CD4-positive, CD25-positive, alpha-beta regulatory T cell (primary cell): Measurements from ENCODE around the gene SIRPB1. TPM values are rescaled to one million over a fixed set of nuclear protein-coding genes. Genes with fewer than 3 reads are reported as not detected.

Experiments used
- ATAC-seq, 2 donors: fragments of 150-1000 bp; cut with Tn5 transposase; one replicate each; pipeline ENCODE4 v1.10.0; 2021; ENCODE audit warnings: low read depth in 2 of 2, moderate number of reproducible peaks in 2 of 2, moderate library complexity in 1 of 2
- DNase-seq, 3 donors: peaks; one replicate each; pipeline versions ENCODE4 v3.0.0 to v3.0.0-alpha.2; 2012 to 2022; ENCODE audit warnings: mixed read lengths in 1 of 3
- H3K27ac ChIP-seq: one replicate; pipeline ENCODE4 v1.7.0; 2013; ENCODE audit warnings: mild to moderate bottlenecking, low read length; ENCODE audit not compliant: insufficient read depth, poor library complexity, severe bottlenecking
- H3K27me3 ChIP-seq: one replicate; pipeline ENCODE4 v1.7.0; 2013; ENCODE audit warnings: low read length; ENCODE audit not compliant: control insufficient read depth, insufficient read depth
- H3K36me3 ChIP-seq: one replicate; pipeline ENCODE4 v1.7.0; 2013; ENCODE audit warnings: mild to moderate bottlenecking, low read length, moderate library complexity; ENCODE audit not compliant: control insufficient read depth, insufficient read depth
- H3K4me1 ChIP-seq: 2 replicates; pipeline ENCODE4 v1.7.0; 2013; ENCODE audit warnings: mild to moderate bottlenecking, low read length; ENCODE audit not compliant: insufficient read depth, control insufficient read depth, poor library complexity, severe bottlenecking
- H3K4me3 ChIP-seq: one replicate; pipeline ENCODE4 v1.7.0; 2013; ENCODE audit warnings: low read depth, mild to moderate bottlenecking, low read length, moderate library complexity
- H3K9me3 ChIP-seq, 2 experiments: 1 replicate in 1 of 2; 2 replicates in 1 of 2; pipeline ENCODE4 v1.7.0; 2013; ENCODE audit warnings: low read length in 2 of 2, mild to moderate bottlenecking in 1 of 2, moderate library complexity in 1 of 2; ENCODE audit not compliant: control insufficient read depth in 2 of 2
- H3K27ac Mint-ChIP-seq, 3 donors: one replicate each; pipeline ENCODE4 v1.8.0; 2020 to 2022; ENCODE audit warnings: mild to moderate bottlenecking in 3 of 3, mixed read lengths in 3 of 3, moderate library complexity in 2 of 3
- H3K27me3 Mint-ChIP-seq: one replicate; pipeline ENCODE4 v1.8.0; 2022; ENCODE audit warnings: mild to moderate bottlenecking, mixed read lengths
- H3K36me3 Mint-ChIP-seq: one replicate; pipeline ENCODE4 v1.8.0; 2020; ENCODE audit warnings: mixed read lengths
- H3K4me1 Mint-ChIP-seq, 4 donors: one replicate each; pipeline ENCODE4 v1.8.0; 2020 to 2022; ENCODE audit warnings: mixed read lengths in 4 of 4, mild to moderate bottlenecking in 1 of 4
- H3K4me3 Mint-ChIP-seq, 4 donors: one replicate each; pipeline ENCODE4 v1.8.0; 2020 to 2022; ENCODE audit warnings: mild to moderate bottlenecking in 4 of 4, mixed read lengths in 4 of 4, moderate library complexity in 3 of 4
- H3K9me3 Mint-ChIP-seq, 7 donors: one replicate each; pipeline ENCODE4 v1.8.0; 2020 to 2022; ENCODE audit warnings: mixed read lengths in 7 of 7, mild to moderate bottlenecking in 3 of 7, moderate library complexity in 2 of 7
- polyA plus RNA-seq, 4 donors: library from polyadenylated mRNA; unstranded; fragments of 300-500 nt; fragmentation: Illumina TruSeq; gene quantifications; one replicate each; pipeline ENCODE4 v1.2.3, GENCODE V29; 2021
- total RNA-seq: library from RNA; stranded (reverse); gene quantifications from one replicate; pipeline ENCODE4 v1.2.3, GENCODE V29; 2022

The SIRPB1 gene
- total RNA-seq (2.4 TPM), polyA plus RNA-seq (10 to 100 TPM in 1 of 4 donors, 1 to 10 TPM in 1, under 1 TPM in 2; 0.73 to 12.8 (median 3.5) TPM)

GRCh38 chr20:1619861-1620444 lies at the start of gene SIRPB1:
Gene SIRPB1 (minus strand): TSS chr20:1620009. CDS start chr20:1619944, 65 bp downstream.
- no peaks in the 10 kb centered on the region for H3K27me3 ChIP-seq
- H3K27me3 Mint-ChIP-seq = no peaks in the 10 kb centered on the region
- H3K4me3 ChIP-seq = peak within 1 kb of the TSS; percentile 14
- no peaks in the 10 kb centered on the region for H3K9me3 ChIP-seq
- peaks cover 29 to 64% (median 53%) of the 10 kb centered on the region in 4 donors for H3K4me1 Mint-ChIP-seq
- H3K4me1 ChIP-seq = peaks cover 38% of the 10 kb centered on the region
- H3K27ac Mint-ChIP-seq = peak within 1 kb of the TSS in 2 of 3 donors; percentile 69 to 82
- no peak within 1 kb of the TSS for H3K27ac ChIP-seq
- peaks cover 0 to 3% (median 0%) of the 10 kb centered on the region in 7 donors for H3K9me3 Mint-ChIP-seq
- H3K36me3 Mint-ChIP-seq = peaks cover 28% of the 10 kb centered on the region
- peak within 1 kb of the TSS; percentile 26 to 74 (median 46) for H3K4me3 Mint-ChIP-seq
- DNase-seq = peak in 1 of 3 donors; percentile 52
- ATAC-seq = peak in 1 of 2 donors; percentile 12
- H3K36me3 ChIP-seq = no peaks in the 10 kb centered on the region

- peaks cover 27 to 99% (median 76%) of the 10 kb centered on the region in 4 donors for H3K4me1 Mint-ChIP-seq
These were observed 49.5 kb upstream of the SIRPB1 start for GRCh38 chr20:1669304-1669703.

DNA sequence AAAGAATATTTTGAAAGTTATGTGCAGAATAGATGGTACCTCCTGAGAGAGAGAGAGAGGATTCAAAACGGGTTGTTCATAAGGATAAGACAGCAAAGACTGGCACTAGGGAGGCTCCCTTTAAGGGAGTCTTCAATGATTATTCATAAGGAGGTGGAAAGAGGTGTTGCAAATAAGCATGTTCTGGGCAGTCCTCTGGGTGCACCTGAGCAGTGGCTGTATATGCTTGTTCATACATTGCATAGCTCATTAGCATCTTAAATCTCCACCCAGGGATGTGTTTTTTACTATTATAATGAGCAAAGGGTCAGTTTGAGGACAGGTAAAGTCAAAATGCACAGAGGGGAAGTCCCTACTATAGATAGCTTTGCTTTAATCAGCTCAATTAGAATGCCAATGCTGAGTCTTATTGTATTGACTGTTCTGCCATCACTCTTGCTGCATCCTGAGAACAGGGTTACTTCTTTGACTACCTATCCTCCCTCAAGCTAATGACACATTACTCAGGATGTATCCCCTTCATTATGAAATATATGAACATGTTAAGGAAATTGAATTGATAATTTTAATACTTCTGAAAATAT lies 47.8 kb upstream of the SIRPB1 start:
- ATAC-seq (no peak), DNase-seq (peak in 1 of 3 donors; percentile 49)
- Mint-ChIP-seq H3K36me3 (peaks cover 29% of the 10 kb centered on the region), H3K9me3 (peaks cover 0 to 1% (median 0%) of the 10 kb centered on the region in 7 donors), H3K4me1 (peaks cover 26 to 99% (median 75%) of the 10 kb centered on the region in 4 donors), H3K27me3 (no peaks in the 10 kb centered on the region), H3K27ac (peak overlapping the region; percentile 34 to 98 (median 92)), H3K4me3 (peak overlapping the region; percentile 4 to 73 (median 44))
- H3K9me3 ChIP-seq = no peaks in the 10 kb centered on the region
- H3K4me3 ChIP-seq = peak overlapping the region; percentile 39
- peak overlapping the region; percentile 72 for H3K27ac ChIP-seq
- H3K27me3 ChIP-seq = no peaks in the 10 kb centered on the region
- H3K36me3 ChIP-seq = no peaks in the 10 kb centered on the region
- H3K4me1 ChIP-seq = peaks cover 77% of the 10 kb centered on the region

More at GRCh38 chr20:1669304-1669703, 49.5 kb upstream of the SIRPB1 start:
- no peak for DNase-seq
- Mint-ChIP-seq H3K27ac (peak overlapping the region; percentile 92 to 98 (median 94)), H3K36me3 (peaks cover 29% of the 10 kb centered on the region), H3K4me3 (peak overlapping the region in 2 of 4 donors; percentile 27 to 42), H3K27me3 (no peaks in the 10 kb centered on the region), H3K9me3 (no peaks in the 10 kb centered on the region)
- Histone ChIP-seq H3K27ac (peak overlapping the region; percentile 5), H3K27me3 (no peaks in the 10 kb centered on the region), H3K36me3 (no peaks in the 10 kb centered on the region), H3K4me1 (peaks cover 80% of the 10 kb centered on the region), H3K9me3 (no peaks in the 10 kb centered on the region), H3K4me3 (no peak overlapping the region)
- ATAC-seq = no peak

DNA sequence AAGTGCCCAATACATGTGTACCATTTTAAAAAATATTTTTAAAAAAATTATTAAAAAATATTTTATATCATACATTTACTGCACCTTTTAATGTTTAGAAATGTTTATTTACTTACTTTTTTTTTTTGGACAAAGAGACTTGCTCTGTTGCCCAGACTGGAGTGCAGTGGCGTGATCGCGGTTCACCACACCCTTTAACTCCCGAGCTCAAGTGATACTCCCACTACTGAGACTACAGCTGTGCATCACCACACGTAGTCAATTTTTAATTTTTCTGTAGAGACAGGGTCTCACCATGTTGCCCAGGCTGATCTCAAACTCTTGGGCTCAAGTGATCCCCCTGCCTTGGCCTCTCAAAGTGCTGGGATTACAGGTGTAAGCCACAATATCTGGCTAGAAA lies 47.0 kb upstream of the SIRPB1 start:
- peaks cover 77% of the 10 kb centered on the region for H3K4me1 ChIP-seq
- peak overlapping the region; percentile 27 for H3K4me3 ChIP-seq
- H3K9me3 ChIP-seq = no peaks in the 10 kb centered on the region
- peak overlapping the region in 2 of 4 donors; percentile 4 to 28 for H3K4me3 Mint-ChIP-seq
- no peaks in the 10 kb centered on the region for H3K27me3 Mint-ChIP-seq
- peaks cover 26% of the 10 kb centered on the region for H3K36me3 Mint-ChIP-seq
- peak in 1 of 3 donors; percentile 54 for DNase-seq
- H3K27ac ChIP-seq = peak overlapping the region; percentile 72
- peaks cover 0 to 1% (median 0%) of the 10 kb centered on the region in 7 donors for H3K9me3 Mint-ChIP-seq
- H3K27ac Mint-ChIP-seq = peak overlapping the region; percentile 34 to 98 (median 92)
- H3K27me3 ChIP-seq = no peaks in the 10 kb centered on the region
- H3K4me1 Mint-ChIP-seq = peaks cover 25 to 99% (median 75%) of the 10 kb centered on the region in 4 donors
- no peak for ATAC-seq
- no peaks in the 10 kb centered on the region for H3K36me3 ChIP-seq

DNA sequence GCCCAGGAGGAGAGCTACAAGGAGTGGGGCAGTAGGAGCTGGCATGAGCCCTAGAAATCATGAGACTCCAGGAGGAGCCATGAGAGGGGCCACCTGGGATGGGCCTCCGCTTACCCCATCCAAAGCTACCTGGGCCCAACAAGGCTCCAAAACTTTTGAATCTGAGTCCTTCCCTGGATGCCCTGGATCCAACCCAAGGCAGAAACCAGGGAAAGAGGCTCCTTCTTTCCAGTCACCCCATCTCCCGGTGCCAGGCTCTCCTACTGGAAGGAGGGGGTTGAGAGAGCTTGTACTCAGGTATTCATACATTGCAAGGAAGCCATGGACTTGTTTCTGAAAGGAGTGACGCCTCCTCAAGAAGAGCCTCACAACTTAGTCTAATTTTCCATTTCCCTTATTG lies 45.5 kb upstream of the SIRPB1 start:
- no peaks in the 10 kb centered on the region for H3K9me3 ChIP-seq
- peak overlapping the region; percentile 58 for H3K4me3 ChIP-seq
- Mint-ChIP-seq H3K36me3 (peaks cover 15% of the 10 kb centered on the region), H3K27ac (peak overlapping the region; percentile 92 to 96 (median 93)), H3K27me3 (no peaks in the 10 kb centered on the region), H3K9me3 (peaks cover 0 to 1% (median 0%) of the 10 kb centered on the region in 7 donors), H3K4me3 (peak overlapping the region; percentile 72 to 87 (median 85)), H3K4me1 (peaks cover 34 to 99% (median 76%) of the 10 kb centered on the region in 4 donors)
- H3K36me3 ChIP-seq = no peaks in the 10 kb centered on the region
- DNase-seq (no peak), ATAC-seq (no peak)
- H3K27me3 ChIP-seq = no peaks in the 10 kb centered on the region
- peak overlapping the region; percentile 72 for H3K27ac ChIP-seq
- H3K4me1 ChIP-seq = peaks cover 79% of the 10 kb centered on the region

- Mint-ChIP-seq H3K27me3 (no peaks in the 10 kb centered on the region), H3K27ac (peak overlapping the region; percentile 92 to 96 (median 93)), H3K36me3 (peaks cover 13% of the 10 kb centered on the region), H3K4me3 (peak overlapping the region; percentile 72 to 87 (median 85)), H3K4me1 (peaks cover 39 to 99% (median 80%) of the 10 kb centered on the region in 4 donors), H3K9me3 (peaks cover 0 to 1% (median 0%) of the 10 kb centered on the region in 7 donors)
- peak; percentile 62 to 67 for ATAC-seq
- DNase-seq = peak; percentile 37 to 79 (median 52)
- H3K36me3 ChIP-seq = no peaks in the 10 kb centered on the region
- H3K27me3 ChIP-seq = no peaks in the 10 kb centered on the region
- H3K4me3 ChIP-seq = peak overlapping the region; percentile 58
- peaks cover 81% of the 10 kb centered on the region for H3K4me1 ChIP-seq
- H3K9me3 ChIP-seq = no peaks in the 10 kb centered on the region
- peak overlapping the region; percentile 72 for H3K27ac ChIP-seq
These were observed 45.1 kb upstream of the SIRPB1 start for GRCh38 chr20:1664911-1665310.

DNA sequence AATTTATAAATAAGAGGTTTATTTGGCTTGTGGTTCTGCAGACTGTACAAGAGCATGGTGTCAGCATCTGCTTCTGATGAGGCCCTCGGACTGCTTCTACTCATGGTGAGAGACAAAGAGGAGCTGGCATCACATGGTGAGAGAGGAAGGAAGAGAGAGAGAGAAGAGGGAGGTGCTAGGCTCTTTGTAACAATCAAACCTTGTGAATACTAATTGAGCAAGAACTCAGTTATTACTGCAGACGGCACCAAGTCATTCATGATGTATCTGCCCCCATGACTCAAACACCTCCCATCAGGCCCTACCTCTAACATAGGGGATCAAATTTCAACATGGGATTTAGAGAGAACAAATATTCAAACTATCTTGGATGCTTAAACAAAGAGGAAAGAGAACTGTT lies 44.1 kb upstream of the SIRPB1 start:
- Histone ChIP-seq H3K9me3 (no peaks in the 10 kb centered on the region), H3K27ac (peak overlapping the region; percentile 72), H3K27me3 (no peaks in the 10 kb centered on the region), H3K36me3 (no peaks in the 10 kb centered on the region), H3K4me3 (peak overlapping the region; percentile 58), H3K4me1 (peaks cover 88% of the 10 kb centered on the region)
- DNase-seq (peak in 1 of 3 donors; percentile 74), ATAC-seq (peak; percentile 32 to 37)
- Mint-ChIP-seq H3K27ac (peak overlapping the region; percentile 92 to 96 (median 93)), H3K4me1 (peaks cover 46 to 99% (median 81%) of the 10 kb centered on the region in 4 donors), H3K9me3 (peaks cover 0 to 1% (median 0%) of the 10 kb centered on the region in 7 donors), H3K36me3 (peaks cover 3% of the 10 kb centered on the region), H3K4me3 (peak overlapping the region; percentile 56 to 87 (median 70)), H3K27me3 (no peaks in the 10 kb centered on the region)
